Colon (tissue), 2 donors: ENCODE measurements around the gene PELI1.
"Not testable (repeated sequence)": the region's sequence is repeated elsewhere in the genome, so short reads cannot be mapped to it uniquely, and the experiment has no call there.

Experiments
- FAIRE-seq: peaks from 2 replicates; lab custom pipeline; 2012; peaks lifted over from hg19 to GRCh38; lab: Jason Lieb, UNC
- donor health status: control.
- donor health status: control.

Gene PELI1

GRCh38 chr2:64122358-64122757 lies 21.9 kb downstream of the PELI1 start:
- FAIRE-seq, result no peak

DNA sequence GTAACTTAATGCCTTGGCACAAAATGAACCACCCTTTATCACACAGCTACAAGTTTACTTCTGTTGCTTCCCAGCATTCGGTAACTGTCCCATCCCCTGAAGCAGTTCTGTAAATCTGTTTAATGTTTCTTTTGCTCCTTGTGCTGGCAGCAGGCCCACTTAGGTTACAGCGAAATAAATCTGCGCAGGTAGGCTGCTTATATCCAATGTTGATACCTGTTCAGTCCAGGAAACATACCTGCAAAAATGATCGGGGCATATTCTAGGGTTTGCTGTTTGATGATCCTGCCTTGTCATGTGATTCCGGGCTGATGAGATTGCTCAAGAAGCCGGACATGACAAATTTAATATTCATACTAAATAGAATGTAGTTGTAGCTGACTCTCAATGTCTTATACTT lies 23.3 kb downstream of the PELI1 start:
- FAIRE-seq, result no peak

DNA sequence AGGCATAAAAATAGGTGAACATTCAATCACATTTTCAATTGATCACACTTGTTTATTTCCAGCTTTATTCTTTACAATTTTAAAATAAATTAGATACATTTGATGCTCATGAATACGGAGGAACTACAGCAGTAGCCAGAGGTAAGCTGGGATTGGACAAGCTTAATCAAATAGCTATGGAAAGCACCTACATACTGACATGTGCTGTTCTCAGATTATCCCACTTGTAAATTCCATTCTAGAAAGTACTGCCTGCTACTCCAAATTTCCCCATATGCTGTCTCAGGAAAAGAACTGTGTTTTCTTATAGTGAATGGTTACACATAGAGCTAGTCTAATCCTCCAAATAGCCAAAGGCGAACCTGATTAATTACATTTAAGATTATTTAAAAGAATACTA lies 24.2 kb downstream of the PELI1 start:
- no peak for FAIRE-seq

DNA sequence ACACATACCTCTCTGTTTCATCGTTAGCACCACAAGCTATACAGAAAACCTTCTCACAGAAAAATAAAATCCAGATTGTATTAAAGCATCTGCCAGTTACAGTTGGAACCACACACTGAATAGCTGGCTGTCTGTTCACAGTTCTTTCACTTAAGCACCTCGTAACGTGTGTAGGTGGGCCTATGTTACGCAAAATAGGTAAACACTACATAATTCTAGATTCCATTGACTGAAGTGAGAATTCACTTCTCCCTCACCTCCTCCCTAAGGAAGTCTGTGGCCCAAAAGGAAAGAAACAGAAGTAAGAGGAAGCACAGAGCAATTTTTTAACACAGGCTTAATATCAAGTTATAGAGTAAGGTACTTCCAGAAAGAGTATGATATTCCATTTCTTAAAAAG lies 24.9 kb downstream of the PELI1 start:
- no peak for FAIRE-seq

DNA sequence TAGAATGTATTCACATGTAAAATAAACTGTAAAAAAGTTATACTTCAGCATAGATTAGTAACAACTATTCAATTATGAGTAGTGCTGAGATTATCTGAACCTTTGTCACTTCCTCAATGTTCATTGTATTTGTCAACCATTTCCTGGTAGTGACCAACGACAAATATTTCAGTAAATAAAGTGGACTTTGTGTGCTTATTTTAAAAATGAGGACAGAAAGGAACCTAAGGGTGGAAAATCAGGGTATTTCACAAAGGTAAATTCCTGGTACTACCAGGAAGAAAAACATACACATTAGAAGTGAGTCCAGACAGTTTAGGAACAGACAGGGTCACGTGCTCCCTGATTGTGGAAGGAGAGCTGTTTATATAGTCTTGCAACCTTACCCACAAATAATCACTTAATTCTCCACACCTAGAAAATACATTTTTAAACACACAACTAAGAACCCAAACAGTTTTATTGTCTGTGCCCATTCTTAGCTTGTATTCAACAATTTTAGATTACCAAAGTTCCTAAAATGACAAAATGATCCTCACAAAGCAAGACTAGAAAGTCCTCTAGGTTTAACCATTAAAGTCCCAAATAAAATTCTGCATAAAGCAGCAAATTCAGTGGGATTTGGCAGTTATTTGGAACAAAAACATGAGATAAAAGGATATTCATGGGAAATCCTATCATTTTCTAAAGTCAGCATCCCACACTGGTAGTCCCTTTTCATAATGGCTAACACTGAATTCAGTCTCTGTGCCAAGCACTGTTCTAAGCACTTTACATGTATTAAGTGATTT lies 28.2 kb downstream of the PELI1 start:
- FAIRE-seq, result peak; percentile 60

- FAIRE-seq, result no peak
Observed at GRCh38 chr2:64114912-64115277, 29.3 kb downstream of the PELI1 start.

- FAIRE-seq, result peak; percentile 21
Observed at GRCh38 chr2:64114063-64114911, 29.9 kb downstream of the PELI1 start.

GRCh38 chr2:64112016-64112415 lies 32.2 kb downstream of the PELI1 start:
- FAIRE-seq, result no peak

- FAIRE-seq, result no peak
Observed at GRCh38 chr2:64111426-64111825, 32.8 kb downstream of the PELI1 start.

GRCh38 chr2:64108666-64109241 lies 35.5 kb downstream of the PELI1 start:
- no peak for FAIRE-seq

GRCh38 chr2:64106481-64106880 lies 37.7 kb downstream of the PELI1 start:
- no peak for FAIRE-seq

DNA sequence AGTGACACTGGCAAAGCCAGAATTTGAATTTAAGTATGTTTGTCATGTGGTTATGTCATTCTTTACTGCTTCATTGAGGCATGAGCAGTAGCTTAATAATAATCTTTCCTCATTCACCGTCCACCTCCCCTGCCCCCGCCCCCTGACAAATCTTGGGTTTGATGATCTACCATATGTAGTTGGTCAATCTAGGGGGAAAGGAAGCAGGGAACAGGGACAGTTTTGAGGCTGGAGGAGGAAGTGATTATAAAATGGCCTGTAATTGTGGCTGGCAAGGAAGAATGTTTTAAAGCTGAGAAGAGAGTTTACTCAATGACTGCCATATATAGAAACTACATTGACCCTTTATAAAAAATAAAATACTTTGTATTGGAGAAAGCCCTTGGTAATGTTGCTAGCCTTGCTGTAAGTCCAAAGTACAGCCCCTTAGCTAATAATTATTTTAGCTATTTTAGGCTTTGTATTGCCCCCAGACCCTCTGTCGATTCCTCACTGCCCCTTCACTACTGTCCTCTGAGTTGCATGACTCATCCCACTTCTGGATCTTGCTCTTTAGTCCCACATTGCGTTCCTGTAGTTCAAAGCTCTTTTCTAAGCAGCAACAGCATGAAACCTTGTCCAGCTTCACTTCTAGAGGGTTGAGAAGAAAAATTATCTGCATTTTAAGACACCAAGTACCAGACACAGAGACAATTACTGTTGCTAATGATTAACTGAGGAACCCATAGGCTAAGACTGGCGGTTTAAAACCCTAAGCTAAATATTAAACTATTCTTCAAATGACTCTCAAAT lies 38.4 kb downstream of the PELI1 start:
- no peak for FAIRE-seq

DNA sequence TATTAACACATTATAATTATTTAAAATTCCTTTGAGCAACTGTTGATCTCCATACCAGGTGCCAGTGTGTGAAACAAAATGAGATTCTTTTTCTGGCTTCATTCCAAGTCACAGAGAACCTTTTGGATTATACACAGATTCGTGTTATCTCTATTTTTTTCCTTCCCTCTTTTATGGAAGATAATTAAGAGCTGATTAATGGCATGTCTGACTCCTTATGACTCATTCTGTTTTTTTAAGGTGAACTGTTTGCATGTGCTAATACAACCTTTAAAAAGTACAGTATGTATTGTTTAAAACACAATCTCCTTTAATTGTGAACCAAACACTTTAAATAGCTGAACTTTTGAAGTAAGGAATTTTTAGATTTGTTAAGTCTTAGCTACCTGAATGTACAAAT lies 39.3 kb downstream of the PELI1 start:
- FAIRE-seq, result no peak

GRCh38 chr2:64102736-64103135 lies 41.5 kb downstream of the PELI1 start:
- not testable (repeated sequence) for FAIRE-seq

DNA sequence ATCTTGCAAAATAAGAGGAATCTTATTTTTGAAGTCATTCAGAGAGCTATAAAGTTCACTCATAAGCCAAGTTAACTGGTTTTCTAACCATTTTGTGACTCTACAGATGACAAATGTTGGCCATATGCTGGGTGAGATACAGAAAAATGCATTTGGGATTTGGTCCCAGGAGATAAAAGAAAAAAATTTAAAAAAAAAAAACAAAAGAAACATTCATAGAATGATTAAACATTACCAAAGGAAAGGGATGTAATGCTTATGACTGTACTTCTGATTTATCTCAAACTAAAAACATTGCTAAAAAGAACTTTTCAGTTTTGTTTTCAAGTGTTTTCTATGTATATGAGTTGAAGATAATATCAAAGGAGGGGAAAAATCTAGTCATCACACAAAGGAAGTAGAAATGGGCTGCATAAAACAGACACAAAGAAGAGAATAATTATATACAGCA lies 43.1 kb downstream of the PELI1 start:
- FAIRE-seq, result no peak

GRCh38 chr2:64100584-64100983 lies 43.6 kb downstream of the PELI1 start:
- not testable (repeated sequence) for FAIRE-seq

- FAIRE-seq, result no peak
Observed at GRCh38 chr2:64094663-64095382, 49.4 kb downstream of the PELI1 start.

DNA sequence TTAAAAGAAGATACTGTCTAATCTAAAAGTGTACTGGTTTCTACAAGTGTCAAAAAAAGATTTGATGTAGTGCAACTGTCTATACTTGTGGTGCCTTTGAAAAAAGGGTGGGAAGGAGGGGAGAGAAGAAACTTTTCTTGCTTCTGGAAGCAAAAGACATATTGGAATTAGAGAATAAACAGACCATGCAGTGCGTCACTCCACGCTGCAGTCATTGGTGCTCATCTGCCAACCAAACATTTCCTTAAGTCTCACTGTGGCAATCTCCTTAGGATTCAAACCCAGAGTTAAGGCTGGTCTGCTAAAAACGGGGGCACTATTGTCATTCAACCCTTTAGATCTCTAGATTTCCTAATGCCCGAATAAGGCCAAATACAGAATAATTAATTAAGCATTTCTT lies 50.9 kb downstream of the PELI1 start:
- no peak for FAIRE-seq

- FAIRE-seq, result no peak
Observed at GRCh38 chr2:64092502-64092901, 51.7 kb downstream of the PELI1 start.

DNA sequence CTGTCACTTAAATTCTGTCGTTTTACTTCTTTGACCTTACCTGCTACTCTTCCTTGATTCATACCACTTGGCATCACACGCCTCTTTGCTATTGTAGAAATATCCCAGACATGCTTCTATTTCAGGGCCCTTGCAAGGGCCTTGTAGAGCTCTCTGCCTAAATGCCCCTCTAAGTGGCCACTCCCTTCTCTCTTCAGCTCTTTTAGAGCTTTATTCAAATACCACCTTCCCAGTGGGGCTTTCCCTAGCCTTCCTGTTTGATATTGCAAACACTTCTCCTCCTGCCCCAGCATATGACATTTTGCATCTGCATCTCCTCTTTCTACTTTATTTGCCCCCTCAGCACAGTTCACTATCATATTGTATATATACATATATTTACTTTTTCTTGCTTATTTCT lies 54.0 kb downstream of the PELI1 start:
- FAIRE-seq, result no peak

GRCh38 chr2:64086347-64087082 lies 57.7 kb downstream of the PELI1 start:
- no peak for FAIRE-seq
